Colon (tissue), 2 donors: ENCODE results near the gene CA4.
"Not testable (repeated sequence)": the region's sequence is repeated elsewhere in the genome, so short reads cannot be mapped to it uniquely, and the experiment has no call there.

Experiments
- FAIRE-seq: peaks from 2 replicates; lab custom pipeline; 2012; peaks lifted over from hg19 to GRCh38; lab: Jason Lieb, UNC
- donor health status: control.
- donor health status: control.

Gene CA4

GRCh38 chr17:60149691-60150582 lies at the start of gene CA4:
CA4 (plus strand) TSS chr17:60149973; CDS start chr17:60150035, 62 bp downstream.
- FAIRE-seq = no peak

- FAIRE-seq = not testable (repeated sequence)
Measured at GRCh38 chr17:60100577-60100976, 49.2 kb upstream of the CA4 start.

GRCh38 chr17:60102015-60102631 lies 47.6 kb upstream of the CA4 start:
- not testable (repeated sequence) for FAIRE-seq

DNA sequence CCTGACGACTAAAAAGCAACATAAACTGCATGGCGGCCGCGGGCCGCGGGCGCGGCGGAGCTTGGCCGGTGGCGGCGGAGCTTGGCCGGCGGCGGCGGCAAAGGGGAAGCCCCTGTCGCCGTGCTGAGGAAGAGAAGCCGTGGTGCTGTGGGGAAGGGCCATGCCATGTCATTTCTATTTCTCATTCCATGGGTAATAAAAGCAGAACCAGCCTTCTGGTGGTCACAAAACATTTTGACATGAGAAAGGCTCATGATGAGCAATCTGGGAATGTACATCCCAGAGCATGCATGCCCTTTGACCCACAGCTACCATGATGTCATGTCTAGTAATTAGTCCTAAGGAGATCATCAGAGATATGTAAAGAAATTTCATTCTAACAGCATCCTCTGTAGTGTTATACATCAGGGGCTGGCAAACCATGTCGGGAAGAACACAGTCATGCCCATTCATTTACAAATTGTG lies 47.1 kb upstream of the CA4 start:
- FAIRE-seq = no peak

DNA sequence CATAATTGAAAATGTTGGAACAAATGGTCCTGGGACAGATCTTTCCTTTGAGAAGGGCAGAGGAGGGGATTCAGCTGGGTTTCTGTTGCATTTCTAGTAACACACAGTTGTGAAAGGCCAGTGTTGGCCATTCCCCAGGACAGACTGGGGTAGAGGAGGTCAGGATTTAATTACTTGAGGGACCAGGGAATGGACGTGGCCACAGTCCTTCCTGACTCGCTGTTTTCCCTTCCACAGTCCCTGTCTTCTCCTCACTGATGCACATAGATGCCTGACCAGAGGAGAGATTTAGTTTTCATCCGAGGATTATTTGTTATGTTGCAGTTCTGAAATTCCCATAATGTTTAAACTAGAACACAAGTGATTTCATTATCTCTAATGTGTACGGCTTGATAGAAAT lies 45.8 kb upstream of the CA4 start:
- FAIRE-seq = no peak

GRCh38 chr17:60106340-60107059 lies 43.3 kb upstream of the CA4 start:
- no peak for FAIRE-seq

- FAIRE-seq = no peak
Measured at GRCh38 chr17:60107526-60108257, 42.1 kb upstream of the CA4 start.

GRCh38 chr17:60108309-60108708 lies 41.5 kb upstream of the CA4 start:
- not testable (repeated sequence) for FAIRE-seq

- FAIRE-seq = no peak
Measured at GRCh38 chr17:60108712-60109111, 41.1 kb upstream of the CA4 start.

DNA sequence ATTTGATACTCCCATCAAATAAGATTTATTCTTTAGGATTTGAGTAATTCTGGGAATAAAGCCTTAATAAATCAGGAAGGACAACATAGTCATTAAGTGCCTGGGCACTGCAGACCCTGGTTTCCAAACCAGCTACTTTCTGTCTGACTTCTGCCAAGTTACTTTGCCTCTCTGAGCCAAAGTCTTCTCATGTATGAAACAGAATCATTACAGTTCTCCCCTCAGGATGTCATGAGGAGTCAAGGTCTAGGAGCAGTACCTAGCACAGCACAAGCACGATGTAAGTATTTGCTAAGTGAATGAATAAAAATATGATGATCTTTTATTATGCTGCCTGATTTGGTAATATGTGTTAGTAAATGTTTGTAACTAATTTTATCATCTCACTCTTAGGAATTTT lies 40.6 kb upstream of the CA4 start:
- no peak for FAIRE-seq

DNA sequence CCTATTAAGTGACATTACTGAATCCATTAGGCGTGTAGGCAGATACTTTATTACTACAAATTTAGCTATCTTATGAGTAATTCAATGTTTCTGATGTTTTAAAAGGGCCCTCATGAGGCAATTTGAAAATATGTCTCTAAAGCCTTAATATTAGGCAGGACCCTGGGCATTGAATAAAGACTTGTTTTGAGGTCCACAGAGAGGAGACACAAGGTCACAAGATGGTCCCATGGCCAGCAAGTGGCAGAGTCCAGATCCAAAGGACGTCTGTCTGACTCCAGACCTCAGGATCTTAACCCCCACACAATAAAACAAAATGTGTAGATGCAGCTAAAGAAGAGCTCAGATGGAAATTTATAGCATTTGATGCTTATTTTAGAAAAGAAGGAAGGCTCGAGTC lies 39.2 kb upstream of the CA4 start:
- FAIRE-seq = no peak

- FAIRE-seq = peak; percentile 91
Measured at GRCh38 chr17:60111661-60112060, 38.1 kb upstream of the CA4 start.

- not testable (repeated sequence) for FAIRE-seq
Measured at GRCh38 chr17:60115364-60115763, 34.4 kb upstream of the CA4 start.

DNA sequence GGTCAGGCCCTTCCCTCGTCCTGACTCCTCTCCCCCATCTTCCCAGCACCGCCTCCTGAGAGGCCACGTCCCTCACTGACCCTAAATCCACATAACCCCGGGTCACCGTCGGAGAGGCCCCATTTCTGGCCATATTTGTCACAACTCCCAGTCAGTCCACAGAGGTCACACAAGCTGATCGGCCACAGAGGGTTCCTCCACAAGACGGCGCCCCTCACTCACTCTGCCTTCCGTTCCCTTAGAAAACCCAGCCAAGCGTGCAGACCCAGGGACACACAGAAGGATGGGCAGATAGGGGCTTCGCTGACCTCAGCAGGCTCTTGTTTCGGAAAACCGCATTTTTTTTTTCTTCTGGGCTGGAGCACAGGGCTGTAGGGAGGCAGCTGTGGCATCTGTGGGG lies 33.6 kb upstream of the CA4 start:
- not testable (repeated sequence) for FAIRE-seq

GRCh38 chr17:60119162-60119561 lies 30.6 kb upstream of the CA4 start:
- FAIRE-seq = not testable (repeated sequence)

GRCh38 chr17:60119807-60120748 lies 29.7 kb upstream of the CA4 start:
- FAIRE-seq = not testable (repeated sequence)

- FAIRE-seq = no peak
Measured at GRCh38 chr17:60127068-60128064, 22.4 kb upstream of the CA4 start.

- FAIRE-seq = no peak
Measured at GRCh38 chr17:60128171-60128859, 21.5 kb upstream of the CA4 start.

DNA sequence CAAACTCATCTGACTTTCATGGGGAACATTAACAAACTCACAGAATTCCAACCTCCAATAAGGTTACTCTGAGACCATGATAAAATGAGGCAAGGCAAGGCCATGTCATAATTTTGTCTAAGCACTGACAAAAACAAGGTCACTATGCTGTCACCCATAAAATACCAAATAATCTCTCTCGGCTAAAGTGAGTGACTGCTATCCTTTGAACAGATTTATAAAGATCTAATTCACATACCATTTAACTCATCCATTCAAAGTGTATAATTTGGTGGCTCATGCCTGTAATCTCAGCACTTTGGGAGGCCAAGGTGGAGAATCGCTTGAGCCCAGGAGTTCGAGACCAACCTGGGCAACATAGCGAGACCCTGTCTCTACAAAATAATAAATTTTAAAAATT lies 20.6 kb upstream of the CA4 start:
- no peak for FAIRE-seq
